Measurements from ENCODE around the gene ADCY1.

ADCY1 gene

DNA sequence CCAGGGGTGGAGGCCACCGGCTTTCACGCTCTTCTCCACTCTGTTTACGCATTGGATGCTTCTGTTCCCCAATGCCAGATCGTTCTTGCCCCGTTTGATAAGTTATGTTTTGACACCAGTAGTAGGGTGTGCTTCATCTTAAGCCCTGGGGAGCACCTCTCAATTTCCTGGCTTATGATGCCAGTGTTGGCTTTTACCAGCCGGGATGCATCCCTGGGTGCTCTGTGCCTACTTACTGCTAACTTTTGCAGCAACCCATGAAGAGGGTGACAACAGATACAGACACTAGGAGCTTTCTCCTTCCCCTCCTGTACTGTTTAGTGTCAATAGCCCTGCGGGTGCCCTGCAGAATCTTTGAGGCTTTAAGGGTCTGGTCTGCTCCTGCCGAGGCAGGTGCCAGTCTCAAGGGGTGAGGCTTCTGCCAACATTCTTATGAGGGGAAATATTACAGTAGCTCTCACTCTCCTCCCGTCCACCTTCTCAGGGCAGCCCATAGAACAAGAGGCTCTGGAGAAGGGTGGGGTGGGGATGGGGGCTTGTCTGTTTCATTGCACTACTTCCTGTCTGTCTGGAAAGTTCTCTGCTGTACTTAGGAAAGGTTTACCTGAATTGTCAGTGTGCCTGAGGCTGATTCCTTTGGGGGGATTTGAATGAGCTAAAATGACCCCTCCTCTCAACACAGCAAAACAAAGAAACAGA is 23.3 kb downstream of the ADCY1 start:
- no peak for DNase-seq
- Histone ChIP-seq H3K36me3 (no peaks in the 10 kb centered on the region), H3K4me3 (ENCODE audit: low read depth, low read length) (no peak overlapping the region), H3K9me3 (ENCODE audit: severe bottlenecking) (no peaks in the 10 kb centered on the region), H3K27me3 (ENCODE audit: insufficient read depth, low read depth, severe bottlenecking) (no peaks in the 10 kb centered on the region), H3K27ac (no peak overlapping the region)
- TF ChIP-seq, protein P1, sequence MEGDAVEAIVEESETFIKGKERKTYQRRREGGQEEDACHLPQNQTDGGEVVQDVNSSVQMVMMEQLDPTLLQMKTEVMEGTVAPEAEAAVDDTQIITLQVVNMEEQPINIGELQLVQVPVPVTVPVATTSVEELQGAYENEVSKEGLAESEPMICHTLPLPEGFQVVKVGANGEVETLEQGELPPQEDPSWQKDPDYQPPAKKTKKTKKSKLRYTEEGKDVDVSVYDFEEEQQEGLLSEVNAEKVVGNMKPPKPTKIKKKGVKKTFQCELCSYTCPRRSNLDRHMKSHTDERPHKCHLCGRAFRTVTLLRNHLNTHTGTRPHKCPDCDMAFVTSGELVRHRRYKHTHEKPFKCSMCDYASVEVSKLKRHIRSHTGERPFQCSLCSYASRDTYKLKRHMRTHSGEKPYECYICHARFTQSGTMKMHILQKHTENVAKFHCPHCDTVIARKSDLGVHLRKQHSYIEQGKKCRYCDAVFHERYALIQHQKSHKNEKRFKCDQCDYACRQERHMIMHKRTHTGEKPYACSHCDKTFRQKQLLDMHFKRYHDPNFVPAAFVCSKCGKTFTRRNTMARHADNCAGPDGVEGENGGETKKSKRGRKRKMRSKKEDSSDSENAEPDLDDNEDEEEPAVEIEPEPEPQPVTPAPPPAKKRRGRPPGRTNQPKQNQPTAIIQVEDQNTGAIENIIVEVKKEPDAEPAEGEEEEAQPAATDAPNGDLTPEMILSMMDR (IDR thresholded peaks at IDR 0.05; ENCODE audit: low read depth, low read length), result no peak

DNA sequence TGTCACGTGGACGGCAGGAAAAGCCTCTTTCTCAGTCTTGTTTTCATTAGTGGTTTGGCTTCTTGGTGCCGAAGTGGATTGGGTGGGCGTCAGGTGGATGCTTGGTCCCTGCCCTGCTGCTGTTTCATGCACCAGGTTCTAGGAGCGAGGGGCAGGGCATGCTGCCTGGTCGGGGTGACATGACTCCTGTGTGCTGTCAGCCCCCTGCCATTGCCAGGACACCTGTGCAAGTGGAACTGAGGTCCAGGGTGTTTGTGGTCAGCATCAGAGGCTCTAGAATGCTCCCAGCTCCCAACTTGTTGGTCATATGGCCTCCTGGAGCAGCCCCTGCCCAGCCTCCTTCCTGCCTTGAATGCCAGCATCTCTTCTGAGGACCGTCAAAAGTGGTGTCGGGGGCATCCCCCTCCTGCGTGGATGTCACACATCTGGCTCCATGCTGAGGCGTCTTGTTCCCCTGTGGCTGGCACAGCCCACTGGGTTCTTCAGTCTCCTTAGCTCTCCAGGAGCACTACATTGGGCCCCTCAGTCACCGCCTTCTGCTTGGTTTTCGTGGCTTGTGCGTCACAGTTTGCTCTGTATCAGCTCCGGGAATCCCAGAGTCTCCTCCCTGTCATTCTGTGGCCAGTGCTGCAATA is 24.8 kb downstream of the ADCY1 start:
- Histone ChIP-seq H3K36me3 (no peaks in the 10 kb centered on the region), H3K27me3 (ENCODE audit: insufficient read depth, low read depth, severe bottlenecking) (no peaks in the 10 kb centered on the region), H3K9me3 (ENCODE audit: severe bottlenecking) (no peaks in the 10 kb centered on the region), H3K27ac (no peak overlapping the region), H3K4me3 (ENCODE audit: low read depth, low read length) (no peak overlapping the region)
- peak; percentile 4 for DNase-seq
- TF ChIP-seq, protein P1 (IDR thresholded peaks at IDR 0.05; ENCODE audit: low read depth, low read length), result no peak

DNA sequence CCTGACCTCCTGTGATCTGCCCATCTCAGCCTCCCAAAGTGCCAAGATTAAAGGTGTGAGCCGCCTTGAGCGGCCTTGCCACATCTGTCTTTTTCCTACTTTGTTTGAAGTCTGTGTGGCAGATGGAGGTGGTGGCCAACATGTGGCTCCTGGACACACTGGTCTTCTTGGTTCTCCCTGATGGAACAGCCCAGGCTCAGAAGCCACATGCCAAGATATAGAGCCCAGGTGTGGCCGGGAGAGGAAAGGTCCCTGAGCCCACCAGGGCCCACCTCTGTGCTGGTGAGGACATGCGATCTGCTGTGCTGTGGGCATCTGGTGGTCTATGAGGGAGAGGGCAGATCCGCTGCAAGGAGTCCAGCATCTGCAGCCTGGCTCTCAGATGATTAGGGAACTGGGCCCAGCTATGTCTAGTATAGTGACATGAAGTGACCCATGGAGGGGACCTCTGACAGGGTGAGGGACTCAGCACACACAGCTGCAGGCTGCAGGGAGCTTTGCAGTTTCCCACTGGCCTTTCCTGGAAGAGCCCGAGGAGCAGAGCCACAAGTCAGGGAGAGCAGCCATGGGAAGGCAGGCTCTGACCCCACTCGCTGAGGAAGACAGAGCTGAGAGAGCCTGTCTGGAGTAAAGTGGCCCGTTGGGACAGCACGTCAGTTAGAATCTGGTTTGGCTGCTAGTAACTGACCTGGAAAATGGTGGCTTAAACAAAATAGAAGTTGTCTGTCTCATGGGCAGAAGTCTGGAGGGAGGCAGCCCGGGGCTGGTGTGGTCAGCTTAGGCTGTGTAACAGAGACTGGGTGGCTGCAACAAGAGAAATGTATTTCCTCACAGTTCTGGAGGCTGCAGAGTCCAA is 25.9 kb downstream of the ADCY1 start:
- H3K36me3 ChIP-seq, result no peaks in the 10 kb centered on the region
- TF ChIP-seq, protein P1 (IDR thresholded peaks at IDR 0.05; ENCODE audit: low read depth, low read length), result no peak
- no peaks in the 10 kb centered on the region for H3K27me3 ChIP-seq (ENCODE audit: insufficient read depth, low read depth, severe bottlenecking)
- peak; percentile 2 for DNase-seq
- H3K4me3 ChIP-seq (ENCODE audit: low read depth, low read length), result no peak overlapping the region
- peaks cover 2% of the 10 kb centered on the region for H3K9me3 ChIP-seq (ENCODE audit: severe bottlenecking)
- no peak overlapping the region for H3K27ac ChIP-seq

DNA sequence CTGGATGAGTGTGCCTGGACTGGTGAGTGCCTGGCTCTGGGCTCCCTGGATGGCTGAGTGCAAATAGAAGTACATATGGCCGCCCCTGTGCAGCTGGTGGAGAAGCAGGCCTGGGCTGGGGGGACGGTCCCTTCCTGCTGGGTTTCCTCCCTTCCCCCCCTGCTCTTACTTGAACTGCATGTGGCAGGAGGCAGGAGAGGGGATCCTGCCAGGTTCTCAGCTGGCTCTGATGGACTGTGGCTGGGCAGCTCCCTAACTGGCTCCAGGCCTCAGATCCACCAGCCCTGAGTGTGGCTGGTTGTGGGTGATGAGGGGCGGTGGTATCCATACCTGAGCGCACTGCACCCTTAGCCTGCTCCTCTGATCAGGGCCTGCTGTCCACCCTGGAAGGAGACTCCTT is 26.9 kb downstream of the ADCY1 start:
- H3K36me3 ChIP-seq, result no peaks in the 10 kb centered on the region
- TF ChIP-seq, protein P1 (IDR thresholded peaks at IDR 0.05; ENCODE audit: low read depth, low read length), result no peak

DNA sequence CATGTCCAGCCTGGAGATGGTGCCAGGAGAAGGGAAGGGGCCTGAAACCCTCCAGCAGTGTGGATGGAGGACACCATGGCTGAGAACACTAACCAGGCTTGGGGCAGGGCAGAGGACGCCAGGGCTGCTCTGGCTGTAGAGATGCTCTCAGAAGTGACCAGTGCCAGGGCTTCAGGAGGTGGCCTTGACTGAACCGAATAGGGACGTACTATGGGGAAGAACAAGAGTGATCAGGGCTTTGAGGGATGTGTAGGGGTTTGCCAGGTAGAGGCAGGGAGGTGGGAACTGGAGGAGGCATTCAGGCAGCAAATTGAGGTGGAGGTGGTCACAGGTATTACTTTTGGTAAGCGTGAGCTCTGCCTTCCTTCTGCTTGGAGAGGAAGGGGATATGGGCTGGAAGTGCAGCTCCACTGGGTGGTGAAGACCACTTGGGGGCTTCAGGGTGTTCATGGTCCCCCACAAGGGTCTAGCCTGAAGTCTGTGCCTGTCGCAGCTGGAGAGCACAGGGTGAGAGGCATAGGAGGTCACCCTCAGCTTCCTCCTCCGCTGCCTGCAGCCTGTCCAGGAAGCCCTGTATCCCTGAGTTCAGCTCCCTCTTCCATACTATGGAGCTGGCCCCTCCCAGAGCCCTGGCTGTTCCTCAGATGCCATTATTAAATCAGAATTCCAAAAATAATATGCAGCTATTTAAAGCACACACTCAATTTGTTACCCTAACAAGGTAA is 27.8 kb downstream of the ADCY1 start:
- no peak overlapping the region for H3K27ac ChIP-seq
- DNase-seq, result peak; percentile 4
- H3K27me3 ChIP-seq (ENCODE audit: insufficient read depth, low read depth, severe bottlenecking), result no peaks in the 10 kb centered on the region
- H3K4me3 ChIP-seq (ENCODE audit: low read depth, low read length), result no peak overlapping the region
- no peaks in the 10 kb centered on the region for H3K36me3 ChIP-seq
- TF ChIP-seq, protein P1 (IDR thresholded peaks at IDR 0.05; ENCODE audit: low read depth, low read length), result no peak
- peaks cover 2% of the 10 kb centered on the region for H3K9me3 ChIP-seq (ENCODE audit: severe bottlenecking)

More for the DNA sequence above, 26.9 kb downstream of the ADCY1 start:
- Histone ChIP-seq H3K27ac (no peak overlapping the region), H3K27me3 (ENCODE audit: insufficient read depth, low read depth, severe bottlenecking) (no peaks in the 10 kb centered on the region), H3K9me3 (ENCODE audit: severe bottlenecking) (peaks cover 2% of the 10 kb centered on the region), H3K4me3 (ENCODE audit: low read depth, low read length) (no peak overlapping the region)
- DNase-seq, result peak; percentile 6

All from WERI-Rb-1 (cell line).